DMS153 treated with DMSO at 0.1 percent for 48 hours (cell line): Measurements from ENCODE around the gene ALS2CL.
"Not testable (repeated sequence)": the region's sequence is repeated elsewhere in the genome, so short reads cannot be mapped to it uniquely, and the experiment has no call there.

ENCODE experiments used
- DNase-seq: peaks from one replicate; lab custom pipeline; 2025; ENCODE audit not compliant: unreplicated experiment; lab: John Stamatoyannopoulos, UW

Gene ALS2CL

GRCh38 chr3:46705022-46705530, 11.6 kb upstream of the ALS2CL start:
- peak; percentile 17 for DNase-seq

- not testable (repeated sequence) for DNase-seq
Measured at GRCh38 chr3:46704346-46704745, 10.9 kb upstream of the ALS2CL start.

DNA sequence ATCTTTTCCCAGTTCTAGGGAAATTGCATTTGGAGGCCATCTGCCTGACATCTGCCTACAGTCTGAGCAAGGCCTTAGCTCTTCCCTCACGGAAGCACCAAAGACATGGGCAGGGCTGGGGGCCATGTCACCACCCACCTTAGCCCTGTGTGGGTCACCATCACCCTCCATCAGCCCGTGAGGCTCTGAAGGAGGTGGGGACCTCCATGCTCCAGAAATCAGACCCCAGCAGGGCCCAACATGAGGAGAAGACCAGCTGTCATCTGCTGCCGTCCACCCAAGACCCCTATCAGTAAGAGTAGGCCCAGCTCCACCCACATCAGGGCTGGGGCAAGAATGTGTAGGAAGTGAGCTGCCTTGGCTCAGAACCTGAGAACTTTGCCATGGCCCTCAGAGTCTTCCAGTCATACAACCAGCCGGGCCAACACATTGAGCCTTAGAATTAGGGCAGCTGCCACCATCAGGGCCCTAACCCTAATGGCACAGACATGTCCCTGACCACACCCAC, 9.6 kb upstream of the ALS2CL start:
- no peak for DNase-seq

DNA sequence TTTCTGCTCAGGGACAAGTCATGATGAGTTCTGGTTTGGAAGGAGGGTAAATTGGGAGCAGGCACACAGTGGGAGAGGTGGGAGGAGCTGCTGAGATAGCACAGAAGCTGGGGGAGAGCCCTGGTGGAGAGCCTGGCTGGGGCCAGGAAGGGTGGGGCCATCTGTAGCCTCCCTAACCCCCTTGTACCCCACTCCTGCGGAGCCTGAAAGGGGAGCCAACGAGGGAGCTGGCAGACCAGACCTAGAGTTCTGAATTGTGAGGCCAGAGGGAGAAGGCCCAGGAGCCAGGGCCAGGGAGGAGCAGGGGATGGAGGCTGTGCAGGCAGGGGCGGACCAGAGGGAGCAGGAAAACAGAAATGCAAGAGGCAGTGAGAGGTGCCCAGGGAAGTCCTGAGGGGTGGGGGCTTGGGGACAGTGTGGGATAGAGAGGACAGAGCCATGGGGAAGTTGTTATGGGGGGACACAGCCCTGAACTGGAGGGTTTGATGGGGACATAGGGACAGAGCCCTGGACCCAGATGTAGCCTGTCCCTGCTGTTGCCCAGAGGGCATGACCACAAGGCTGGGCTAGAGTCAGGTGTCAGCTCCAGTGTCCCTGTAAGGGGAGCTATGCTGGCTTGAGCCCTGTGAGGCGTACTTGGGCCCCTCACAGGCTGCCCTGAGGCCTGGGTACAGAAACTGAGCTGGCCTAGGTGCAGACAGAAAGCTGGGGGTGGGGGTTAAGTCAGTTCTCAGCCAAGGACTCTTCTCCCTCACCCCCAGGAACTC, 8.9 kb upstream of the ALS2CL start:
- DNase-seq: no peak

DNA sequence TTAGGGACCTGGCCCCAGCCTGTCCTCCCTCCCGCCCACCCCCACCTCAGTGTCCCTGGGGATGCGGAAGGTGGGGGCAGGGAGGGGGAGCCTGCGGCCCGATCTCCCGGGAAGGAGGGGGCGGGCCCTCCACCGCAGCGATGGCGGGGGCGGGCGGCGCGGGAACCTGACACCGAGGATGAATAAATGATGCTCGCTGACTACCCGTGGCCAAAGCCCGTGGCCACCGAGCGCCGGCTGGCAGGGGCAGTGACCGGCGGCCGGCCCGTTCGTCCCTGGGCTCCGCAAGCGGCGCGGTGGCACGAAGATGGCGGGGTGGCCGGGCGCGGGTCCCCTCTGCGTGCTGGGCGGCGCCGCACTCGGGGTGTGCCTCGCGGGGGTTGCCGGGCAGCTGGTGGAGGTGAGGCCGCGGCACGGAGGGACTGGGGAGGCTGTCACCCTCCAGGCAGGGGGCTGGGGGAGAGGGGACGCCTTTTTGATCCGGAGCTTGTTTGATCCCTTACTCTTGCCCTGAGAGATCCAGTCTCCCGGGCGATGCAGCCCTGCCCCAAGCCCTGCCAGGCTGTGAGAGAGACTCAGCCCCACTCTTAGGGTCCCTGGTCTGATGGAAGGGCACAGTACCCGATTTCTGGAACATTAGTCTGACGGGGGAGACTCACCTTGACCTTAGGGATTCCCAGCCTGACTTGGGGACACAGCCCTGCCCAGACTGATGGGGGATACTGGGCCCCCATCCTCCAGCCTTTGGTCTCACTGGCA, 7.9 kb upstream of the ALS2CL start, which contains the start of gene TMIE:
Gene TMIE (plus strand): TSS at position 212 of the 759 bp plus-strand sequence. CDS start 96 bp downstream, at position 308.
- DNase-seq: no peak

DNA sequence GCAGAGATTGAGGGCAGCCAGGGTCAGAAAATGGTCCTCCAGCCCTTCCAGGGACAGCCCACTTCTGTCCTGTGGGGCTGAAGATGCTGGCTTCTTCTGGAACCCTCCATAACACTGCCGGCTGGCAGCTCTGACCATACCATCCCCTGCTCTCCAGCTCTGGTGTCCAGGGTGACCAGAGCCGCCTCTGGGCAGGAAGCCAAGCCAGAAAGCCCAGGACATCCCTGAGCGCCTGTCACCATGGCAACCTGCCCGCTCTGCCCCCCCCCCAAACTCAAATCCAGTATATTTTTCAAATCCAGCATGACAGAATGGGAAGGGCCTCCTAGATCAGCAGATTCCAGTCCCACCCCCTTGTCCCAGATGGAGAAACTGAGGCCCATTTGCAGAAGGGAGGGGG, 7.3 kb upstream of the ALS2CL start:
- DNase-seq: no peak

DNA sequence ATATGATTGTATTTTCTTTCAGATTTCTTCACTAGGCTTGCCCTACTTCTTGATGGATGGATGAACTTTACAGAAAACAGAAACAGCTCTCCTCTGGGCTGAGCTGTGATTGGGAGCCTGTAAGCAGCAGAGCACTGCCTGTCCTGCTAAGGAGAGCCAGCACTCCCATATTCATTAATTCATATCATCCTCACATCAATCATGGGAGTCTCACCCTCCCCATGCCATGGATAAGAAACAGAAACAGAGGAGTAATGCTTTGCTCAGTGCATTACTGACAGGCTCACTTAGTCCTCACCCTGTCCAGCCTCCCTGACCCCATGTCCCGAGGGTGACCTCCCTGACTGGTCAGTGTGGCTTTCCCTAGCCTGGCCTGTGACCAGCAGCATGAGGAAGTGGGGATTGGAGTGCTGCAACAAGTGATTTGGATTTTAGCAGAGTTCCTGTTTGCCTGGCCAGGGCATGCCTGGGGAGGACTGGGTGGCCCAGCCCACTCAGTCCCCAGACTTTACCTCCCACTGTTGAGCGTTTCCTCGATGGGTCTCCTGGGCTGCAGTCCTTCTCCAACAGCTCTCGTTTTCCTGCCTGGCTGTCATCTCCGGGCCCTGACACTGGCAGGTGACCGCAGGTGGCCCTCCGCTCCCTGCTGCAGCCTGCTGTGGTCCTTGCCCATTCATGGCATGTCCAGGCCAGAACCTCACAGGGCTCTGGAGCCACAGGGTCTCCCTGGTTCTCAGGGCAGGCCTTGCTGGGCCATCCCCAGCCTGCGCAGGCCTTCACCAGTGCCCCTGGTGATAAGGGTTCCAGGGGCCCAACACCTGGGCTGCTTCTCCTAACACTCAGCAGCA, 6.4 kb upstream of the ALS2CL start:
- no peak for DNase-seq

- DNase-seq: no peak
Measured at GRCh38 chr3:46695962-46696894, 2.7 kb upstream of the ALS2CL start.

DNA sequence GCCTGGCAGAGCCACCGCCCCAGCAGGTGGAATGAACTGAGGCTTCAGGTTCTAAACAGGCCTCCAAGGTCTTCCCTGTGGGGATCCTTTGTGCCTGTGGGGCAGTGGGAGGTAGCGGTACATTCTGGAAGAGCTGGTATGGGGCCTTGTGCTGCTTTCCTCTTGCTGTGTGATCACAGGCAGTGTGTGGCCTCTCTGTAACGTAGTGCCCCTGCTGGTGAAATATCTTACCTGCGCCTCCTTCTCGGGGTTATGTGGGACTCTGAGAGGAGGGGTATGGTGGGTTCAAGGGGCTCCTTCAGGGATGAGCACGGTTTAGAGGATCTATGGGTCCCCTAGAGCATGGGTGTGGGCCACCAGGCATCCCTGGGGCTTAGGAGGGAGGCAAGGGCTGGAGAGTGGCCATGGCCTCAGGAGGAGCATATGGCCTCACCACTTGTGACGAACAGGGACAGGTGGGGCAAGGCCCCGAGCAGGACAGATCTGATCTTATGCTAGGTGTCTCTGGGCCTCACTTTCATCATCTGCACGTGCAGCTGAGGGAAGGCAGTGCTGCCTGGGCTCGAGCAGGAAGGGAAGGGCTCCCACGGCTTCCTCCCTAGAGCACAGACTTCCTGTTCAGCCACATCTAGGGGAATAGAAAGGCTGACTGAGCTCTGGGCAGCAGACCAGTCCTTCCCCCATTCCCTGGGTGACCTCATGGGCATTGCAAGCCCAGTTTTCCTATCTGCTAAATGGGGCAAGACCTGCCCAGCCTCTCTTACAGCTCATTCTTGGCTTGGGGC, 1.9 kb upstream of the ALS2CL start:
- no peak for DNase-seq

- DNase-seq: no peak
Measured at GRCh38 chr3:46694520-46694919, 1.0 kb upstream of the ALS2CL start.

DNA sequence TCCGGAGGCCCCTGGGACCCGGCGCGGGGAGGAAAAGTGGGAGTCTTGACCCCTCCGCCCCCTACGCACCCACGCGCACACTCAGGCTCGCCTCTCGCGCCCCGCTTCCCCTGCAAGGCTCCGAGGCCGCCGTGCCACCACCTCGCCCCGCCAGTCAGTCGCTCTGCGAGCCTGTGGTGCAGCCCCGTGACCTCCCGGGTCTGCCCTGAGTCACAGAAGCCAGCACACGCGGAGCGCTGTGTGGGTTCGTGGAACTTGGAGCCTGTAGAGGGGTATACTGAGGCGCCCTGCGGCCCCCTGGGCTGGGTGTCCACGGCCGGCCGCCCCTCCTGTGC, 380 bp upstream of the ALS2CL start:
- DNase-seq: no peak

DNA sequence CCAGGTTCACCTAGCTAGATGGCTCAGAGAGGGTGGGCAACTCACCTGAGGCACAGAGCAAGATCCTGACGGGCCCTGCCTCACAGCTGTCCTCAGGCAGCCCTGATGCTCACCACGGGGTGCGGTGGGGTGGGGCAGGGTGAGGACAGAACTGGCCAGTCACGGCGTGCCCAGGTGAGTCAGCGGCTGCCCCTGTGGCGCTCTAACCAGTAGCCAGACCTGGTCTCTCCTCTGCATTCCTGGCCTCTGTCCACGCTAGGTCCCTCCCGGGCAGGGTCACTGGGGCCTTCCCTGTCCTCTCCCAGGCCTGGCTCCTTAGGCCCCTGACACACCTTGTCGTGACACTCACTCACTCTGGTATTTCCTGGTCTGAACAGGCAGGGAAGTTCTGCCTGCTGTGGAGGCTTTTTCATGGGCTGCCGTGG, 901 bp downstream of the ALS2CL start:
- DNase-seq: no peak

DNA sequence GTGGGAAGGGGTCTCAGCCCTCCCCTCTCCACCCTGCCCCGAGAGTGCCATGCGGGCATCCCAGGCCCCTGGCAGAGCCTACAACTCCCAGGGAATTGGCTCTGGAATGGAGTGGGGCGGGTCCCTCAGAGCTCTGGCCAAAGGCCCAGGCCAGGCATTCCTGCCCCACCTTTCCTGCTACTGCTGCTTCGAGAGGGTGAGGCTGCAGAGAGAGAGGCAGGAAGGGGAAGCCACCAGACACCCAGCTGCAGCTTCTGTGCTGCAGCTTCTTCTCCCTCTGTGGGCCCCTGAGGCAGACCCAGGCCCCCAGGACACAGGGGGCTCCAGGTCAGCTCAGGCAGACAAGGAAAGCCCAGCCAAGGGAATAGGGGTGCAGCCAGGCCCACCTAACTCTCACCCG, 2.7 kb downstream of the ALS2CL start:
- no peak for DNase-seq

- no peak for DNase-seq
Measured at GRCh38 chr3:46685446-46685845, 8.0 kb downstream of the ALS2CL start.

- no peak for DNase-seq
Measured at GRCh38 chr3:46684891-46685290, 8.6 kb downstream of the ALS2CL start.

- no peak for DNase-seq
Measured at GRCh38 chr3:46682974-46683373, 10.5 kb downstream of the ALS2CL start.

- DNase-seq: no peak
Measured at GRCh38 chr3:46681856-46682540, 11.5 kb downstream of the ALS2CL start.

DNA sequence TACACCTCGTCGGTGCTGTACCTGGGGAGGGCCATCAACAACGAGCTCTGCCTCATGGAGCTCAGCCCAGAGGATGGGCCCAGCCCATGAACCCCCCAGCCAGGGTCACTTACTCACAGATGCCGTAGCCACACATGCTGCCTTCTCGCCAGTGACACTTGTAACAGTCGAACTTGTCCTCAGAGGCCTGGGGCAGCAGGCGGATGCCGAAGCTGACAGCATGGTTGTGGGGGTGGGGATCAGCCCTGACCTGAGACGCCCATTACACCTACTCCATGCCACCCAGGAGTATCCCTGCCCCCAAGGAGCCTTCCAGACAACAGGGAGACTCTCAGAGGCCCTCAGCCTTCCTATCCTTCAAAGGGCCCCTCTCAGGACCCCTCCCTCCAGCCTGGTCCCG, 12.1 kb downstream of the ALS2CL start:
- no peak for DNase-seq
